WTC11 (cell line): ENCODE results near the gene MLXIP. TPM values are rescaled to one million over a fixed set of nuclear protein-coding genes. Genes with fewer than 3 reads are reported as not detected.

Source experiments
- ATAC-seq: fragments of 200-7000 bp; cut with Tn5 transposase; 2 replicates; pipeline ENCODE4 v1.10.0; 2021; ENCODE audit warnings: mild to moderate bottlenecking, moderate library complexity
- CTCF ChIA-PET: fragments of 300-600 bp; sonication (Branson Sonifier 250); formaldehyde crosslinking; loops from one replicate; lab custom pipeline; 2021; ENCODE audit warnings: antibody characterized with exemption; lab: Charles Lee
- POLR2A ChIA-PET: fragments of 350-600 bp; sonication (Branson Sonifier 250); formaldehyde crosslinking; loops from one replicate; lab custom pipeline; 2021; ENCODE audit warnings: antibody characterized with exemption; lab: Charles Lee
- DNase-seq: peaks from one replicate; pipeline ENCODE4 v3.0.0; 2021; ENCODE audit warnings: low spot score
- H3K27ac Mint-ChIP-seq: 2 replicates; pipeline ENCODE4 v1.8.0; 2021; ENCODE audit warnings: mixed read lengths
- H3K27me3 Mint-ChIP-seq: 2 replicates; pipeline ENCODE4 v1.8.0; 2021; ENCODE audit warnings: low read depth, mild to moderate bottlenecking, moderate library complexity, mixed read lengths
- H3K36me3 Mint-ChIP-seq: 2 replicates; pipeline ENCODE4 v1.8.0; 2021; ENCODE audit warnings: mixed read lengths
- H3K4me1 Mint-ChIP-seq: 2 replicates; pipeline ENCODE4 v1.8.0; 2022; ENCODE audit warnings: mixed read lengths
- H3K4me3 Mint-ChIP-seq: 2 replicates; pipeline ENCODE4 v1.8.0; 2021; ENCODE audit warnings: mild to moderate bottlenecking, moderate library complexity, mixed read lengths
- H3K9me3 Mint-ChIP-seq: 2 replicates; pipeline ENCODE4 v1.8.0; 2021; ENCODE audit warnings: mixed read lengths
- CBFB ChIP-seq: sonication (generic); formaldehyde crosslinking; IDR thresholded peaks from 2 replicates; pipeline ENCODE4 v1.8.1; 2022; ENCODE audit warnings: mild to moderate bottlenecking, low read depth, missing genetic modification reagents
- ETV6 ChIP-seq: sonication (generic); formaldehyde crosslinking; IDR thresholded peaks from 2 replicates; pipeline ENCODE4 v1.8.1; 2022; ENCODE audit warnings: mild to moderate bottlenecking, missing genetic modification reagents
- FOXP1 ChIP-seq: sonication (generic); formaldehyde crosslinking; IDR thresholded peaks from 2 replicates; pipeline ENCODE4 v1.8.0; 2022; ENCODE audit warnings: missing genetic modification reagents, mild to moderate bottlenecking, moderate library complexity, borderline replicate concordance
- HMGXB4 ChIP-seq: sonication (generic); formaldehyde crosslinking; IDR thresholded peaks from 2 replicates; pipeline ENCODE4 v1.8.1; 2023; ENCODE audit warnings: mild to moderate bottlenecking, moderate library complexity, missing genetic modification reagents
- IRF2 ChIP-seq: sonication (generic); formaldehyde crosslinking; IDR thresholded peaks from 2 replicates; pipeline ENCODE4 v1.8.0; 2022; ENCODE audit warnings: low read depth, missing genetic modification reagents, borderline replicate concordance
- JUN ChIP-seq: sonication (generic); formaldehyde crosslinking; IDR thresholded peaks from 2 replicates; pipeline ENCODE4 v1.8.0; 2023; ENCODE audit warnings: mild to moderate bottlenecking, missing genetic modification reagents
- MXD4 ChIP-seq: fragments of 250-450 bp; sonication (Bioruptor Pico); IDR thresholded peaks from 2 replicates; pipeline ENCODE4 v1.8.0; 2021; ENCODE audit warnings: mild to moderate bottlenecking, moderate library complexity, borderline replicate concordance
- NFE2L1 ChIP-seq: sonication (generic); formaldehyde crosslinking; IDR thresholded peaks from 2 replicates; pipeline ENCODE4 v1.8.1; 2023; ENCODE audit warnings: missing genetic modification reagents
- NFYB ChIP-seq: sonication (generic); formaldehyde crosslinking; conservative IDR thresholded peaks from 2 replicates; pipeline ENCODE4 v1.8.0; 2022; ENCODE audit warnings: low read depth, missing genetic modification reagents
- TCF7 ChIP-seq: sonication (generic); formaldehyde crosslinking; IDR thresholded peaks from 2 replicates; pipeline ENCODE4 v1.8.0; 2022; ENCODE audit warnings: mild to moderate bottlenecking, low read depth, missing genetic modification reagents, moderate library complexity
- ZNF121 ChIP-seq: sonication (generic); formaldehyde crosslinking; IDR thresholded peaks from 2 replicates; pipeline ENCODE4 v1.8.0; 2023; ENCODE audit warnings: missing genetic modification reagents
- ZNF671 ChIP-seq: fragments of 250-450 bp; sonication (Bioruptor Pico); IDR thresholded peaks from 2 replicates; pipeline ENCODE4 v1.8.0; 2021; ENCODE audit warnings: mild to moderate bottlenecking
- total RNA-seq: library from RNA; stranded (reverse); gene quantifications from 3 replicates; pipeline ENCODE4 v1.2.3, GENCODE V29; 2021
- TF ChIP-seq, protein P1 (sequence below): sonication (generic); formaldehyde crosslinking; IDR thresholded peaks from 2 replicates; pipeline ENCODE4 v1.8.1; 2023; ENCODE audit warnings: mild to moderate bottlenecking, missing genetic modification reagents
- TF ChIP-seq, protein P2 (sequence below): sonication (generic); formaldehyde crosslinking; conservative IDR thresholded peaks from 2 replicates; pipeline ENCODE4 v1.8.1; 2022; ENCODE audit warnings: mild to moderate bottlenecking, missing genetic modification reagents
- TF ChIP-seq, protein P3 (sequence below): sonication (generic); formaldehyde crosslinking; IDR thresholded peaks from 2 replicates; pipeline ENCODE4 v1.8.0; 2022; ENCODE audit warnings: mild to moderate bottlenecking, missing genetic modification reagents
- TF ChIP-seq, protein P4 (sequence below): sonication (generic); formaldehyde crosslinking; IDR thresholded peaks from 2 replicates; pipeline ENCODE4 v1.8.0; 2022; ENCODE audit warnings: missing genetic modification reagents
- TF ChIP-seq, protein P5 (sequence below): sonication (generic); formaldehyde crosslinking; IDR thresholded peaks from 2 replicates; pipeline ENCODE4 v1.8.0; 2022; ENCODE audit warnings: mild to moderate bottlenecking, missing genetic modification reagents
- TF ChIP-seq, protein P6 (sequence below): fragments of 250-450 bp; sonication (Bioruptor Pico); conservative IDR thresholded peaks from 2 replicates; pipeline ENCODE4 v1.9.0; 2021; ENCODE audit warnings: mild to moderate bottlenecking

Gene MLXIP
- total RNA-seq, 1 experiment from 2014 or later: 49.4 TPM

- TF ChIP-seq, protein P1, sequence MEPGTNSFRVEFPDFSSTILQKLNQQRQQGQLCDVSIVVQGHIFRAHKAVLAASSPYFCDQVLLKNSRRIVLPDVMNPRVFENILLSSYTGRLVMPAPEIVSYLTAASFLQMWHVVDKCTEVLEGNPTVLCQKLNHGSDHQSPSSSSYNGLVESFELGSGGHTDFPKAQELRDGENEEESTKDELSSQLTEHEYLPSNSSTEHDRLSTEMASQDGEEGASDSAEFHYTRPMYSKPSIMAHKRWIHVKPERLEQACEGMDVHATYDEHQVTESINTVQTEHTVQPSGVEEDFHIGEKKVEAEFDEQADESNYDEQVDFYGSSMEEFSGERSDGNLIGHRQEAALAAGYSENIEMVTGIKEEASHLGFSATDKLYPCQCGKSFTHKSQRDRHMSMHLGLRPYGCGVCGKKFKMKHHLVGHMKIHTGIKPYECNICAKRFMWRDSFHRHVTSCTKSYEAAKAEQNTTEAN (CRISPR knock-in tag): no peak
Observed at GRCh38 chr12:122072031-122072970, 6.3 kb upstream of the MLXIP start (continued).

DNA sequence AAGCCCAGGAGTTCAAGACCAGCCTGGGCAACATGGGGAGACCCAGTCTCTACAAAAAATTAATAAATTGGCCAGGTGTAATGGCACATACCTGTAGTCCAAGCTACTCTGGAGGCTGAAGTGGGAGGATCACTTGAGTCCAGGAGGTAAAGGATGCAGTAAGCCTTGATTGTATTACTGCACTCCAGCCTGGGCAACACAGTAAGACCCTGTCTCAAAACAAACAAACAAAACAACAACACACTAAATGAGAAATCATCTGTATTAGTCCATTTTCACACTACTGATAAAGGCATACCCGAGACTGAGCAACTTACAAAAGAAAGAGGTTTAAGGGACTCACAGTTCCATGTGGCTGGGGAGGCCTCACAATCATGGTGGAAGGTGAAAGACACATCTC lies 4.7 kb upstream of the MLXIP start:
- TF ChIP-seq ETV6 (CRISPR knock-in tag) (no peak), NFYB (CRISPR knock-in tag) (no peak), ZNF121 (CRISPR knock-in tag) (0 out of 2 replicates have a peak, but pooled peaks have one; percentile 30)
- H3K4me3 Mint-ChIP-seq: no peak overlapping the region
- H3K27me3 Mint-ChIP-seq: no peaks in the 10 kb centered on the region
- H3K9me3 Mint-ChIP-seq: no peaks in the 10 kb centered on the region
- ChIA-PET POLR2A (no interaction called here), CTCF (interaction anchor here (0.6 kb wide), 1 partner anchor 130 kb away, joined by 5 read pairs; the partner anchor contains the start of gene B3GNT4)
- ATAC-seq: no peak
- H3K36me3 Mint-ChIP-seq: peaks cover 9% of the 10 kb centered on the region
- H3K4me1 Mint-ChIP-seq: peaks cover 12% of the 10 kb centered on the region
- no peak overlapping the region for H3K27ac Mint-ChIP-seq
- no peak for DNase-seq

- H3K9me3 Mint-ChIP-seq: no peaks in the 10 kb centered on the region
- H3K27me3 Mint-ChIP-seq: peaks cover 8% of the 10 kb centered on the region
- POLR2A ChIA-PET: no interaction called here
- no peak for DNase-seq
- 0 out of 2 replicates have a peak, but pooled peaks cover 3% of the 10 kb centered on the region for H3K36me3 Mint-ChIP-seq
- ATAC-seq: no peak
- peaks cover 36% of the 10 kb centered on the region for H3K4me1 Mint-ChIP-seq
- TF ChIP-seq IRF2 (CRISPR knock-in tag) (no peak), CBFB (CRISPR knock-in tag) (no peak), FOXP1 (no peak), TCF7 (CRISPR knock-in tag) (no peak), NFE2L1 (CRISPR knock-in tag) (no peak), ZNF671 (CRISPR knock-in tag) (no peak), JUN (CRISPR knock-in tag) (no peak), MXD4 (CRISPR knock-in tag) (no peak), HMGXB4 (CRISPR knock-in tag) (no peak)
- TF ChIP-seq, protein P2, sequence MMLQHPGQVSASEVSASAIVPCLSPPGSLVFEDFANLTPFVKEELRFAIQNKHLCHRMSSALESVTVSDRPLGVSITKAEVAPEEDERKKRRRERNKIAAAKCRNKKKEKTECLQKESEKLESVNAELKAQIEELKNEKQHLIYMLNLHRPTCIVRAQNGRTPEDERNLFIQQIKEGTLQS (CRISPR knock-in tag): no peak
- TF ChIP-seq, protein P3, sequence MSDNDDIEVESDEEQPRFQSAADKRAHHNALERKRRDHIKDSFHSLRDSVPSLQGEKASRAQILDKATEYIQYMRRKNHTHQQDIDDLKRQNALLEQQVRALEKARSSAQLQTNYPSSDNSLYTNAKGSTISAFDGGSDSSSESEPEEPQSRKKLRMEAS (CRISPR knock-in tag): no peak
- TF ChIP-seq, protein P4, sequence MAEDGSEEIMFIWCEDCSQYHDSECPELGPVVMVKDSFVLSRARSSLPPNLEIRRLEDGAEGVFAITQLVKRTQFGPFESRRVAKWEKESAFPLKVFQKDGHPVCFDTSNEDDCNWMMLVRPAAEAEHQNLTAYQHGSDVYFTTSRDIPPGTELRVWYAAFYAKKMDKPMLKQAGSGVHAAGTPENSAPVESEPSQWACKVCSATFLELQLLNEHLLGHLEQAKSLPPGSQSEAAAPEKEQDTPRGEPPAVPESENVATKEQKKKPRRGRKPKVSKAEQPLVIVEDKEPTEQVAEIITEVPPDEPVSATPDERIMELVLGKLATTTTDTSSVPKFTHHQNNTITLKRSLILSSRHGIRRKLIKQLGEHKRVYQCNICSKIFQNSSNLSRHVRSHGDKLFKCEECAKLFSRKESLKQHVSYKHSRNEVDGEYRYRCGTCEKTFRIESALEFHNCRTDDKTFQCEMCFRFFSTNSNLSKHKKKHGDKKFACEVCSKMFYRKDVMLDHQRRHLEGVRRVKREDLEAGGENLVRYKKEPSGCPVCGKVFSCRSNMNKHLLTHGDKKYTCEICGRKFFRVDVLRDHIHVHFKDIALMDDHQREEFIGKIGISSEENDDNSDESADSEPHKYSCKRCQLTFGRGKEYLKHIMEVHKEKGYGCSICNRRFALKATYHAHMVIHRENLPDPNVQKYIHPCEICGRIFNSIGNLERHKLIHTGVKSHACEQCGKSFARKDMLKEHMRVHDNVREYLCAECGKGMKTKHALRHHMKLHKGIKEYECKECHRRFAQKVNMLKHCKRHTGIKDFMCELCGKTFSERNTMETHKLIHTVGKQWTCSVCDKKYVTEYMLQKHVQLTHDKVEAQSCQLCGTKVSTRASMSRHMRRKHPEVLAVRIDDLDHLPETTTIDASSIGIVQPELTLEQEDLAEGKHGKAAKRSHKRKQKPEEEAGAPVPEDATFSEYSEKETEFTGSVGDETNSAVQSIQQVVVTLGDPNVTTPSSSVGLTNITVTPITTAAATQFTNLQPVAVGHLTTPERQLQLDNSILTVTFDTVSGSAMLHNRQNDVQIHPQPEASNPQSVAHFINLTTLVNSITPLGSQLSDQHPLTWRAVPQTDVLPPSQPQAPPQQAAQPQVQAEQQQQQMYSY (CRISPR knock-in tag): no peak
- TF ChIP-seq, protein P5, sequence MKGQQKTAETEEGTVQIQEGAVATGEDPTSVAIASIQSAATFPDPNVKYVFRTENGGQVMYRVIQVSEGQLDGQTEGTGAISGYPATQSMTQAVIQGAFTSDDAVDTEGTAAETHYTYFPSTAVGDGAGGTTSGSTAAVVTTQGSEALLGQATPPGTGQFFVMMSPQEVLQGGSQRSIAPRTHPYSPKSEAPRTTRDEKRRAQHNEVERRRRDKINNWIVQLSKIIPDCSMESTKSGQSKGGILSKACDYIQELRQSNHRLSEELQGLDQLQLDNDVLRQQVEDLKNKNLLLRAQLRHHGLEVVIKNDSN: no peak
- TF ChIP-seq, protein P6, sequence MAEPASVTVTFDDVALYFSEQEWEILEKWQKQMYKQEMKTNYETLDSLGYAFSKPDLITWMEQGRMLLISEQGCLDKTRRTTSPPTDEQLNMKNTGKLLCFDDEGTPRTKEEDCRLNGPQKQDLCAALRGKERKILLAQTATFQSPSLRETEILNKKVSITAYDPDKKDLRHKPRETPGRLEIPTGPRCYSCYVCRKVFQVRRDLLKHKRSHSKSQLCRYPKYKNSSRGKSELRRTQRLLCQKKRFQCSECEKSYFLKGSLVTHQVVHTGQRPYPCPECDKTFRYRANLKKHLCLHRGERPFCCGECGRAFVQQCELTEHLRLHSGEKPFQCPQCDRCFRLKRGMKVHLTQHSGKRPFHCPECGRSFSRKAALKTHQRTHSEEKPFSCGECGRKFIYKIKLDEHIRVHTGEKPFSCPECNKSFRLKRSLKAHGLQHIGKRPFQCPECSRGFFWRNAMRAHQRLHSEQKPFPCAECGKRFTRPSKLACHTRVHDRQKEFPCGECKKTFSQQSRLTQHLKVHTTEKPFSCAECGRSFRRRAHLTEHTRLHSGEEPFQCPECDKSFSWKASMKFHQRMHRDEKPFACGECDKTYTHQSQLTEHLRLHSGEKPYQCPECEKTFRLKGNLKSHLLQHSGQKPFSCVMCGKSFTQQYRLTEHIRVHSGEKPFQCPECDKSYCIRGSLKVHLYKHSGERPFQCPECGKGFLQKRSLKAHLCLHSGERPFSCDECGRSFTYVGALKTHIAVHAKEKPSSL: no peak
- CTCF ChIA-PET: interaction anchor here (0.9 to 2.1 kb wide), 2 partner anchors 46 to 283 kb away, joined by 3 to 6 read pairs; no protein-coding TSS in a partner anchor
- peak overlapping the region; percentile 67; the same call in 1 of the 2 replicates for H3K4me3 Mint-ChIP-seq
- no peak overlapping the region for H3K27ac Mint-ChIP-seq
Observed at GRCh38 chr12:122076743-122077495, 1.6 kb upstream of the MLXIP start.
